MM.1S (cell line): ENCODE measurements around the gene GINM1.

Source experiments
- CTCF ChIP-seq: fragments of 300-600 bp; sonication (generic); IDR thresholded peaks from 2 replicates; pipeline ENCODE4 v1.5.1; 2016; ENCODE audit warnings: antibody characterized with exemption, low read length, mixed read lengths
- EZH2phosphoT487 ChIP-seq: fragments of 300-600 bp; sonication (generic); IDR thresholded peaks from 2 replicates; pipeline ENCODE4 v1.6.1; 2018; ENCODE audit warnings: antibody characterized with exemption, low read length

GRCh38 chr6:149545258-149545753, 20.9 kb upstream of the GINM1 start:
- 0 out of 2 replicates have a peak, but pooled peaks have one; percentile 9 for TF ChIP-seq CTCF
- no peak for TF ChIP-seq EZH2phosphoT487
